HepG2 (cell line): ENCODE results near the gene POFUT2.

Experiments
- ADNP ChIP-seq: sonication (generic); formaldehyde crosslinking; IDR thresholded peaks from 2 replicates; pipeline ENCODE4 v1.4.0; 2020; ENCODE audit warnings: missing genetic modification reagents
- EP300 ChIP-seq, 3 experiments: sonication (generic) in 1 of 3; formaldehyde crosslinking in 1 of 3; IDR thresholded peaks; 2 replicates each; pipeline versions ENCODE4 v1.5.1 to v1.6.1; 2011 to 2020; ENCODE audit warnings: low read depth in 2 of 3, low read length in 2 of 3, borderline replicate concordance in 1 of 3, improper control_type of control experiment in 1 of 3, mild to moderate bottlenecking in 1 of 3, missing genetic modification reagents in 1 of 3, moderate library complexity in 1 of 3
- HIC2 ChIP-seq: sonication (generic); formaldehyde crosslinking; IDR thresholded peaks from 2 replicates; pipeline ENCODE4 v1.9.0; 2022; ENCODE audit warnings: low read depth, missing genetic modification reagents
- NFYB ChIP-seq: sonication (generic); formaldehyde crosslinking; IDR thresholded peaks from 2 replicates; pipeline ENCODE4 v1.4.0; 2020; ENCODE audit warnings: missing genetic modification reagents
- PHF8 ChIP-seq: sonication (generic); formaldehyde crosslinking; IDR thresholded peaks from 2 replicates; pipeline ENCODE4 v1.5.0; 2020; ENCODE audit warnings: missing genetic modification reagents
- POLR2A ChIP-seq, 2 experiments: IDR thresholded peaks; 2 replicates each; pipeline ENCODE4 v1.6.1; 2011; ENCODE audit warnings: low read depth in 2 of 2, low read length in 2 of 2, mild to moderate bottlenecking in 1 of 2, moderate library complexity in 1 of 2; ENCODE audit not compliant: insufficient read depth in 1 of 2
- POLR2AphosphoS5 ChIP-seq: IDR thresholded peaks from 2 replicates; pipeline ENCODE4 v1.6.1; 2012; ENCODE audit warnings: low read depth, low read length
- RBM39 ChIP-seq: fragments of 200-400 bp; formaldehyde crosslinking; IDR thresholded peaks from one replicate; pipeline ENCODE4 v1.6.1; 2018; ENCODE audit warnings: antibody characterized with exemption, mild to moderate bottlenecking, low read depth, low read length; ENCODE audit not compliant: poor library complexity, severe bottlenecking
- SKIL ChIP-seq: sonication (generic); formaldehyde crosslinking; IDR thresholded peaks from 2 replicates; pipeline ENCODE4 v1.8.0; 2022; ENCODE audit warnings: missing genetic modification reagents, mild to moderate bottlenecking, moderate library complexity, borderline replicate concordance
- U2AF1 ChIP-seq: fragments of 200-400 bp; formaldehyde crosslinking; optimal IDR thresholded peaks from 2 replicates; pipeline ENCODE3; 2017; ENCODE audit warnings: mild to moderate bottlenecking, low read depth, low read length
- USF2 ChIP-seq, 2 experiments: sonication (generic) in 1 of 2; formaldehyde crosslinking in 1 of 2; IDR thresholded peaks; 2 replicates each; pipeline versions ENCODE4 v1.5.1 to v1.6.1; 2011 to 2020; ENCODE audit warnings: borderline replicate concordance in 1 of 2, low read depth in 1 of 2, low read length in 1 of 2, mild to moderate bottlenecking in 1 of 2, missing genetic modification reagents in 1 of 2, moderate library complexity in 1 of 2
- YY1 ChIP-seq: IDR thresholded peaks from 2 replicates; pipeline ENCODE4 v1.6.1; 2011; ENCODE audit warnings: low read length, low read depth, moderate library complexity, mild to moderate bottlenecking; ENCODE audit not compliant: insufficient read depth, insufficient replicate concordance
- ZNF451 ChIP-seq: sonication (generic); formaldehyde crosslinking; IDR thresholded peaks from 2 replicates; pipeline ENCODE4 v1.5.0; 2020; ENCODE audit warnings: mild to moderate bottlenecking, missing genetic modification reagents
- ZNF510 ChIP-seq: sonication (generic); formaldehyde crosslinking; IDR thresholded peaks from 2 replicates; pipeline ENCODE4 v1.4.0; 2020; ENCODE audit warnings: low read depth, mild to moderate bottlenecking, missing genetic modification reagents

- no peak for TF ChIP-seq HIC2 (CRISPR knock-in tag)
- TF ChIP-seq ADNP: no peak
- no peak for TF ChIP-seq POLR2A (IDR thresholded peaks at IDR 0.05; ENCODE audit: insufficient read depth in 1 of 2, low read depth in 2 of 2, low read length in 2 of 2)
- TF ChIP-seq U2AF1: no peak
- TF ChIP-seq NFYB (CRISPR knock-in tag): no peak
- TF ChIP-seq ZNF451 (CRISPR knock-in tag): no peak
- TF ChIP-seq USF2 (IDR thresholded peaks at IDR 0.05; ENCODE audit: low read depth, low read length): no peak
- no peak for TF ChIP-seq USF2 (CRISPR knock-in tag; IDR thresholded peaks at IDR 0.05; ENCODE audit: borderline replicate concordance)
- TF ChIP-seq SKIL: no peak
- no peak for TF ChIP-seq POLR2AphosphoS5
- TF ChIP-seq YY1: no peak
- TF ChIP-seq ZNF510 (CRISPR knock-in tag): no peak
- TF ChIP-seq PHF8 (CRISPR knock-in tag): no peak
- no peak for TF ChIP-seq EP300 (IDR thresholded peaks at IDR 0.05; ENCODE audit: low read depth in 2 of 2, low read length in 2 of 2)
- no peak for TF ChIP-seq EP300 (CRISPR knock-in tag; IDR thresholded peaks at IDR 0.05; ENCODE audit: borderline replicate concordance)
- no peak for TF ChIP-seq RBM39
Observed at GRCh38 chr21:45329261-45330074, 41.8 kb upstream of the POFUT2 start.
